ENCODE data around the gene SCGB3A1.

SCGB3A1 gene

DNA sequence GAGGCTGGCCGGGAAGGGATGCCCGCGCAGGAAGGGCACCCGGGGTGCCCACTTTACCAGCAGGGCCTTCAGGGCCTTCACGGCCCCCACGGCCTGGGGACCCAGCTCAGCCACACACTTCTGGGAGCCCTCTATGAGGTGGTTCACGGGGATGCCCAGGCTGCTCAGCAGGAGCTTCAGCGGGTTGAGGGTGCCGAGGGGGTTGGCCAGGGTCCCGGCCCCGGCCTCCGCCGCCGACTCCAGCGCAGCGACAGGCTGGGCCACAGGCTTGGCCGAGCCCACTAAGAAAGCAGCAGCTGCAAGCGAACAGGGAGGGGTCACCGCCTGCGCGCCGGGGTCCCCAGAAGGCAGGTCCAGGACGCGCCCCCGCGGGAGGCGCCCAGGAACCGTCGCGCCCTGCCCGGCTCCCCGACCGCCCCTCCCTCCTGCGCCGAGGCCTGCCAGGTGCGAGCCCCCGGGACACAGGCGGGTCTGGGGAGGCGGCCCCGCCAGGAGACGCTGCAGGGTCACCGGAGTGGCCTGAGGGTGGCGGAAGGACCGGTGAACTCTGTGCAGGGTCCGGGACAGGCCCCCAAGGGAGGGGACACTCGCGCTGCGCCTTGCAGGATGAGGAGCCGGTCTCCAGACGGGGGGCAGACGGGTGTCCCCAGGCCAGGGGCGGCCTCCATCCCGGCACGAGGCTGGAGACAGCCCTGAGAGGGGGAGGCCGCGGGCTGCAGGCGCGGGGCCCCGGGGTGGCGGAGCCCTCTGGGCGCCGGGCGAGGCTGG is 572 bp downstream of the SCGB3A1 start:
- peaks cover 5% of the 10 kb centered on the region for H3K4me1 Mint-ChIP-seq
- H3K9me3 Mint-ChIP-seq: peaks cover 4% of the 10 kb centered on the region
- no peak overlapping the region for H3K27ac Mint-ChIP-seq
- no peak overlapping the region for H3K4me3 Mint-ChIP-seq
- ATAC-seq: no peak
- H3K27me3 Mint-ChIP-seq: peaks cover 43% of the 10 kb centered on the region
- H3K36me3 Mint-ChIP-seq: no peaks in the 10 kb centered on the region

DNA sequence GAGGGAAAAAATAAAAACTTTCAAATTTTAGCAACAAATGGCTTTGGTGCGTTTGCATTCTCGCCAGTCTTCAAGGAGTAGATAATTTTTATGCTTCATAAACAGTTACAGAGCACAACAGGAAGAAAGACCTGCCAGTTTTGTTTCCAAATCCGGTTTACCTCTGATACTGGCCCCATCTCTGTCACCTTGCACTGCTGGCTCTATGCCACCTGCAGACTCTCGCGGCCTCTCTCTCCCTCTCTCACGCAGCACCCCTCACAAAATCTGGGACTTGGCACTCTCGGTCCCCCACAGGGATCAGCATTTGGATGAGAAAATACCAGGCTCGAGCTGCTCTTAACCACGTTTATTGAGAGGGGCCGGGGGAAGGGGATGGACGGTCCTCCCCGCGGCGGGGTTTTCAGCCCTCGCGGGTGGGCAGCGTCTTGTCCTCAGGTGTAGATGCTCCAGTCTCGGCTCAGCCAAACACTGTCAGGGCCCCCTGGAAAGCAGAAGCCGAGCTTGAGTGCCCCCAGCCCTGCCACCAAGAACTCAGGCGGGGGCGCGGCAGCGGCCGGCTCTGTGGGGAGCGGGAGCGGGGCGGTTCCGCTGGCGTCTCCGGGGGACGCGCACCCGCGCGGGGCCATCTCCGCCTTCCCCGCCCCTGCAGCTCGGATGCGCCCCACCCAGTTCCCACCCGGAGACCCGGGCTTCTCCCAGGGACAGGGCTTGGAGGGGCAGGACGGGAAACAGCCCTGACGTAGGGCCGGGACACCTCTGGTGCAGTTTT is 1.3 kb downstream of the SCGB3A1 start:
- Mint-ChIP-seq H3K9me3 (peaks cover 2% of the 10 kb centered on the region), H3K4me3 (no peak overlapping the region), H3K36me3 (no peaks in the 10 kb centered on the region), H3K4me1 (peaks cover 5% of the 10 kb centered on the region), H3K27ac (no peak overlapping the region), H3K27me3 (peaks cover 43% of the 10 kb centered on the region)
- ATAC-seq: no peak

DNA sequence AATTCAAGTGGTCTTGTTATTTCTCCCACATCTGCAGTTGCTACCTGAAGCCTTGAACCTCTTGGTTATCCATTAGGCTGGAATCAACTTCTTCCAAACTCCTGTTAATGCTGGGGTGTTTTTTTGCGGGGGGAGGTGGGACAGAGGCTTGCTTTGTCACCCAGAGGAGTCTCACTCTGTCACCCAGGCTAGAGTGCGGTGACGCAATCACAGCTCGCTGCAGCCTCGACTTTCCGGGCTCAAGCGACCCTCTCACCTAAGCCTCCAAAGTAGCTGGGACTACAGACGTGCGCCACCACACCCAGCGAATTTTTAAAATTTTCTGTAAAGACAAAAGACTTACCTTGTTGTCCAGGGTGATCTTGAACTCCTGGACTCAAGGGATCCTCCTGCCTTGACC is 4.4 kb downstream of the SCGB3A1 start:
- Mint-ChIP-seq H3K4me3 (no peak overlapping the region), H3K4me1 (peaks cover under 1% of the 10 kb centered on the region), H3K9me3 (no peaks in the 10 kb centered on the region), H3K27ac (no peak overlapping the region), H3K27me3 (peaks cover 17% of the 10 kb centered on the region), H3K36me3 (no peaks in the 10 kb centered on the region)
- no peak for ATAC-seq

DNA sequence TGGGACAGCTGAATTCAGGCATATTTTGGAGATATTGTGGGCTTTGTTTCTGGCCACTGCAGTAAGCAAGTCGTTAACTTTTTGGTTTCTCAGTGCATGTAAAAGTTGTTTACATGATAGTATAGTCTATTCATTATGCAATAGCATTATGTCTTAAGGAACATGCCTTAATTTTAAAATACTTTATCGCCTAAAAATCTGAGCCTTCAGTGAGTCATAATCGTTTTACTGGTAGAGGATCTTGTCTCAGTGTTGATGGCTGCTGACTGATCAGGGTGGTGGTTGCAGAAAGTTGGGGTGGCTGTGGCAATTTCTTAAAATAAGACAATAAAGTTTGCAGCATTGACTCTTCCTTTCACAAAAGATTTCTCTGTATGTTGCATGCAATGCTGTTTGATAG is 5.1 kb downstream of the SCGB3A1 start:
- peaks cover 15% of the 10 kb centered on the region for H3K27me3 Mint-ChIP-seq
- H3K36me3 Mint-ChIP-seq: no peaks in the 10 kb centered on the region
- no peaks in the 10 kb centered on the region for H3K9me3 Mint-ChIP-seq
- H3K4me1 Mint-ChIP-seq: no peaks in the 10 kb centered on the region
- H3K4me3 Mint-ChIP-seq: no peak overlapping the region
- H3K27ac Mint-ChIP-seq: no peak overlapping the region
- no peak for ATAC-seq

DNA sequence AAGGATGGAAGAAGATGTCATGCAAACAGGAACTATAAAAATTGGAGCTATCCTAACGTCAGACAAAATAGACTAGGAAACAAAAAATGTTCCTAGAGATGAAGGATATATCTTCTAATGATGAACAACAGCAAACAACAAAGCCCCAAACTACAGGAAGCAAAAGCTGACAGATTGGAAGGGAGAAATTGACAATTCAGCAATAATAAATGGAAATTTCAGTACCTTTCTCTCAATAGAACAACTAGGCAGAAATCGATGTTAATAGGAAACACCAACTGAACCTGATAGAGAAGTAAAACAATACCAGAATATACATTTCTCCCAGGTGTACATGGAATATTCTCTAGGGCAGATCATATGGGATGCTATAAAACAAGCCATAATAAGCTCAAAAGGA is 7.6 kb downstream of the SCGB3A1 start:
- no peak overlapping the region for H3K4me3 Mint-ChIP-seq
- no peak for ATAC-seq

DNA sequence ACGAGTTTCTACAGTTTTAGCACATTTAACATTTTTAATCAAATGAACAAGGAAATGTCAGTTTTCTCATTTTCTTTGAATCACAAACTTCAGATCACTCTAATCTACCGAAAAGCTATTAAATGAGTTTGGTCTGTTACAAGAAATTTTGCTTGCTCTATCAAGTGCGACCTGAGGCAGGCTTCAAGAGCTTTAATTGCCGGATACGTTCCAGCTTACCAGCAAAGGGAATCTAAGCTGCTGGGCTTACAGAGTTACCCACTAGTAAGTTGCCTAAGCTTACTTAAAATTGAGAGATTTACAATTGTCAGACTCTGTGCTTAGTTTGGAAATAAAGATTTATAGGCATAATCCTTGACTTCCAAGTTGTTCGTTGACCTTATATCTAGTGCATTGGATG is 10.6 kb downstream of the SCGB3A1 start:
- no peak overlapping the region for H3K4me3 Mint-ChIP-seq
- H3K27me3 Mint-ChIP-seq: no peaks in the 10 kb centered on the region
- H3K36me3 Mint-ChIP-seq: peaks cover 30% of the 10 kb centered on the region
- H3K27ac Mint-ChIP-seq: no peak overlapping the region
- no peaks in the 10 kb centered on the region for H3K9me3 Mint-ChIP-seq
- ATAC-seq: no peak
- H3K4me1 Mint-ChIP-seq: no peaks in the 10 kb centered on the region

More for the DNA sequence above, 7.6 kb downstream of the SCGB3A1 start:
- H3K36me3 Mint-ChIP-seq: no peaks in the 10 kb centered on the region
- H3K27ac Mint-ChIP-seq: no peak overlapping the region
- H3K9me3 Mint-ChIP-seq: no peaks in the 10 kb centered on the region
- no peaks in the 10 kb centered on the region for H3K4me1 Mint-ChIP-seq
- peaks cover under 1% of the 10 kb centered on the region for H3K27me3 Mint-ChIP-seq

DNA sequence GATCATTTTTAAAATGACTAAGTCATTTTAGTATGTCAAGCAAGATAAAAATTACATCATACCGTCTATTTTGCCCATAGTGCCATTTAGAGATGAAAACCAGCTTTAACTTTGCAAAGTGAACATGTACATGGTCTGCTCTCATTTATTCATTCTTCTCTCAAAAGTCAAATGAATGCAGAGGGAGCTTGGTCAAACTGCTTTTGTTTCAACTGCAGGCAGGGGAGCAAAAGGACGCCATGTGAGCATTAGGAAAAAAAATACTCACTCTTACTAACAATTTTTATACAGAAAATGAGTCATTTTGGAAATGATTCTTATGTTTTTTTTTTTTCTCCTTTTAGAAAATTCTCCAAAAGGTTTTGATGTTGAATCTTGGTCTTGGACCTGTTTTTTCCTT is 15.7 kb downstream of the SCGB3A1 start:
- no peak for ATAC-seq
- no peaks in the 10 kb centered on the region for H3K27me3 Mint-ChIP-seq
- H3K27ac Mint-ChIP-seq: no peak overlapping the region
- no peak overlapping the region for H3K4me3 Mint-ChIP-seq
- peaks cover 62% of the 10 kb centered on the region for H3K36me3 Mint-ChIP-seq
- no peaks in the 10 kb centered on the region for H3K9me3 Mint-ChIP-seq
- H3K4me1 Mint-ChIP-seq: no peaks in the 10 kb centered on the region

DNA sequence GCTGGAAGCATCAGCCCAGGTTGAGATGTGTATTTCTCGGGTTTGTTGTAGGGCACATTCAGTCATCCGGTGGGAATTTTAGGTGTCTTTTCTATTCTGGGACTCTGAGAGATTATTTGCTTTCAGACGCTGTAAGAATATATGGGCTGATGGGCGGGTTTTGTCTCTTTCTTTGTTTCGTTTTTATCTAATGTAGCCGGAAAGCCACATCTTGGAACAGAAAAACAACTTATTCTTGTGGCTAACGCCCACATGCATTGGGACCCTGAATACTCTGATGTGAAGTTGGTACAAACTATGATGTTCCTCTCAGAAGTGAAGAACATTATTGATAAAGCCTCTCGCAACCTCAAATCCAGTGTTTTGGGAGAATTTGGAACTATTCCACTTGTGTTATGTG is 22.4 kb downstream of the SCGB3A1 start:
- Mint-ChIP-seq H3K4me3 (no peak overlapping the region), H3K36me3 (peaks cover 71% of the 10 kb centered on the region), H3K4me1 (no peaks in the 10 kb centered on the region), H3K27me3 (no peaks in the 10 kb centered on the region), H3K9me3 (no peaks in the 10 kb centered on the region), H3K27ac (no peak overlapping the region)
- no peak for ATAC-seq

DNA sequence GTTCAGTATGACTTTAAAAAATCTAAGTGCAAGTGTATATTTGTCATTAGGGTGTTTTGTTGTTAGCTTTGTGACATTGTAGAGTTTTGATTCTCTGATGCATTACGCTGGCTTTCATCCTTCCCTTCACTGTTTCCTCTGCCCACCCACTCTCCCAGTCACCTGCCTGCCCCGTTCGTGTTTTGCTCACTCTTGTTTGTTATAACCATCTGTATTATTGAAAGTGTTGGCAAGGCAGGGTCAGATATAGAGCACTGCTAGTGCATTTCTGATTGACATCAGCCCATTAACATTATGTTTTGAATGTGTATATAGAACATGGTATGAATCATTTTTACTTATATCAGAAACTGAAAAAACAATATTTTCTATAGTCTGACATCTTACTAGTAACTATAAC is 27.3 kb downstream of the SCGB3A1 start:
- Mint-ChIP-seq H3K4me3 (no peak overlapping the region), H3K27ac (no peak overlapping the region)
- no peak for ATAC-seq

DNA sequence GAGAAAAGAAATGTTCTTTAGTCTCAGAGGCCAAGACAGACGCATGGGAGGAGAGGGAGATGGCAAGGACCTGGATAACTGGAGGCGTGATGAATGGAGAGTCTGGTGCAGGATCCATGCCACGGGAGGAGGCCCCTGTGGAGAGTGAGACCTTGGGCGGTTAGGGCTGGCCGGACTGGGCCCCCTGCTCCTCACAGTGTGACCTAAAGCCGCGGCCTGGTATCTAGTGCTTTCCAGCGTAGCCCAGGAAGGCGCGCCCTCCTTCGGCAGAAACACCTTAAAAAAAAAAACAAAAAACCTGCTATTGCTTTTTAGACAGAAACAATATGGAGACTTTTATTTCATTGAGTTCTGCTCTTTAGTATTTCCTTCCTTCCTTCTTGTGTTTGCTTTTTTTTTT is 33.1 kb downstream of the SCGB3A1 start:
- no peak overlapping the region for H3K27ac Mint-ChIP-seq
- ATAC-seq: no peak
- H3K4me1 Mint-ChIP-seq: peaks cover 6% of the 10 kb centered on the region
- peaks cover 85% of the 10 kb centered on the region for H3K36me3 Mint-ChIP-seq
- H3K9me3 Mint-ChIP-seq: peaks cover 3% of the 10 kb centered on the region
- H3K27me3 Mint-ChIP-seq: no peaks in the 10 kb centered on the region
- H3K4me3 Mint-ChIP-seq: no peak overlapping the region

More for the DNA sequence above, 27.3 kb downstream of the SCGB3A1 start:
- H3K36me3 Mint-ChIP-seq: peaks cover 82% of the 10 kb centered on the region
- peaks cover 3% of the 10 kb centered on the region for H3K9me3 Mint-ChIP-seq
- no peaks in the 10 kb centered on the region for H3K27me3 Mint-ChIP-seq
- H3K4me1 Mint-ChIP-seq: peaks cover 6% of the 10 kb centered on the region

DNA sequence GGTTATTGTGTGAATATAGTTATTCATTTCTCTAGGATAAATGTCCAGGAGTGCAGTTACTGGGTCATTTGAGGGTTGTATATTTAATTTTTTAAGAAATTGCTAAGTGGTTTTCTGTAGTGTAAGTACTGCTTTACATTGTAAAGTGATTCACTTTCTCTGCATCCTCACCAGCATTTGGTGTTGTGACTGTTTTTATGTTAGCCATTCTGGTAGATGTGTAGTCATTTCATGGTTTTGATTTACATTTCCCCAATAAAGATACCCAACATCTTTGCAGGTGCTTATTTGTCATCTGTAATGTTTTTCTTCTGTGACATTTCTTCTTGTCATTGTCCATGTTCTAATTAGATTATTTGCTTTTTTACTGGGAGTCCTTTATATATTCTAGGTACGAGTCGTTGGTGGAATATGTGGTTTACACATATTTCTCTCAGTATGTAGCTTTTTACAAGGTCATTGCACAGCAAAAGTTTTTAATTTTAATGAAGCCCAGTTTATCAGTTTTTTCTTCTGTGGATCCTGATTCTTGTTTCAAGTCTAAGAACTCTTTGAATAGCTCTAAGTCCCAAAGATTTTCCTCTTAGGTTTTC is 34.0 kb downstream of the SCGB3A1 start:
- H3K4me3 Mint-ChIP-seq: no peak overlapping the region
- H3K27me3 Mint-ChIP-seq: no peaks in the 10 kb centered on the region
- no peak for ATAC-seq
- peaks cover 88% of the 10 kb centered on the region for H3K36me3 Mint-ChIP-seq
- H3K4me1 Mint-ChIP-seq: peaks cover 6% of the 10 kb centered on the region
- no peak overlapping the region for H3K27ac Mint-ChIP-seq
- peaks cover 3% of the 10 kb centered on the region for H3K9me3 Mint-ChIP-seq

DNA sequence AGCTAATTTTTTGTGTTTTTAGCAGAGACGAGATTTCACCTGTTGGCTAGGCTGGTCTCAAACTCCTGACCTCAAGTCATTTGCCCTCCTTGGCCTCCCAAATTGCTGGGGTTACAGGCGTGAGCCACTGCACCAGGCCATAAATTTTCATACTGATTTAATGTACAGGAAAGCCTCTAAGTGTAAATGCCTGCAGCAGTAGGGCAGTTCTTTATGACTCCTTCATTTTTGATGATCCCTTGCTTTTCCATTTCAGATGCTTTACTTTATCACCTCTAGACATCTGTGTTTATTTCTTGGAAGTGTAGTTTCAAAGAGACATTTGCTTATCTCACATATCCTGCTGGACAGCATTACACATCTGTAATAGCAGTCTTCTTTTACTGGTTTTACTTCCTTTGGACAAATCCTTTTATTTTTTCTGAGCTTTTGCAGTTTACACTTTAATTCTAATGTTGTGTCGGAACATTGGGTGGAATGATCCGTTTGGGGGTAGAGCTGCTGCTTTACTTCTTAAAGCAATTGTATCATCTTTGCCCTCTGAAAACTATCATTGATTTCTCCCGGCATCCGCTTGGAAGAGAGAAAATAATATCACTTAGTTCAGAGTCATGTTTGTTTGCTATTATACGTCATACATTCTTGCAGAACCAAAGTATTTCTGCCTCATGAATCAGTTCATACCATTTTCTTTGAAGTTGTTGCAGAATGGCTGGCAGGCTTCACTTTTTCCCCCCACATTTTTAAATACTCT is 36.0 kb downstream of the SCGB3A1 start:
- Mint-ChIP-seq H3K4me1 (peaks cover 6% of the 10 kb centered on the region), H3K4me3 (no peak overlapping the region), H3K27ac (no peak overlapping the region), H3K27me3 (no peaks in the 10 kb centered on the region), H3K36me3 (peaks cover 85% of the 10 kb centered on the region), H3K9me3 (no peaks in the 10 kb centered on the region)
- ATAC-seq: no peak

DNA sequence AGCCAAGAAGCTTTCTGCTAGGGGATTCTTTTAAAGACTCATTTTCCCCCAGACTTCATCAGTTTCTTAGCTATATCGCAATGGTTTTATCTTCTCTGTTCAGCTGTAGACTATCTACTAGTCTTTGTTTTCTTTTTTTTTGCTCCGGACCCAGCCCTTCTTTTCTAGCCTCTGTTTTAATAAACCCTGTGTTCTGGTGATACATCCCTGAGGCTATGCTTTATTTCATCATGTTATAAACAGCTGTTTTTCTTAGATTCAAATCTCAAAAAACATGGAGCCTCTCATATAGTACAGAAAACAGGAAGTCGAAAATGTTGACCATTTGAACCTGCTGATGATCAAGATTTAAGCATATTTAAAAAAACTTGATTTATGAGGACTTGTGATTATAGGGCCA is 37.8 kb downstream of the SCGB3A1 start:
- no peak overlapping the region for H3K27ac Mint-ChIP-seq
- no peak for ATAC-seq
- no peaks in the 10 kb centered on the region for H3K9me3 Mint-ChIP-seq
- H3K27me3 Mint-ChIP-seq: no peaks in the 10 kb centered on the region
- no peak overlapping the region for H3K4me3 Mint-ChIP-seq
- H3K36me3 Mint-ChIP-seq: peaks cover 75% of the 10 kb centered on the region
- H3K4me1 Mint-ChIP-seq: peaks cover 1% of the 10 kb centered on the region

DNA sequence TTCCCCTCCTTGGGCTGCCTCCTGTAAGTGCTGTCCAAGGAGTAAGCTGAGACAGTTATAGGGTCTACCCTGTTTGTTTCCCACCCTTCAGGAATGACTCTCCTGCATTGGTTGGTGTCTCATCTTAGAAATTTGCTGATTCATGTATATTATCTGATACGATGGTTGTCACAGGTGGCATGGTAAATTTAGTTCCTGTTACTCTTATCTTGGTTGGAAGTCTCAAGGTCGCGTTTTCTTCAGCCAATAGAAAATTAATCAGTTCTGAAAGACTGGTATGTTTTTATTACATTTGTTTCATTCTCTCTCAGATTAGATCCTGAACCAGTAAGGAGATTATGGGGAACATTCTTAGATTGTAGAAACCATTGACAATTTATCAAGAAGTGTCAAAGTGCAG is 42.7 kb downstream of the SCGB3A1 start:
- no peak overlapping the region for H3K4me3 Mint-ChIP-seq
- H3K9me3 Mint-ChIP-seq: no peaks in the 10 kb centered on the region
- peaks cover 26% of the 10 kb centered on the region for H3K4me1 Mint-ChIP-seq
- no peak for ATAC-seq
- no peaks in the 10 kb centered on the region for H3K27me3 Mint-ChIP-seq
- H3K27ac Mint-ChIP-seq: peak overlapping the region; percentile 68
- peaks cover 68% of the 10 kb centered on the region for H3K36me3 Mint-ChIP-seq

DNA sequence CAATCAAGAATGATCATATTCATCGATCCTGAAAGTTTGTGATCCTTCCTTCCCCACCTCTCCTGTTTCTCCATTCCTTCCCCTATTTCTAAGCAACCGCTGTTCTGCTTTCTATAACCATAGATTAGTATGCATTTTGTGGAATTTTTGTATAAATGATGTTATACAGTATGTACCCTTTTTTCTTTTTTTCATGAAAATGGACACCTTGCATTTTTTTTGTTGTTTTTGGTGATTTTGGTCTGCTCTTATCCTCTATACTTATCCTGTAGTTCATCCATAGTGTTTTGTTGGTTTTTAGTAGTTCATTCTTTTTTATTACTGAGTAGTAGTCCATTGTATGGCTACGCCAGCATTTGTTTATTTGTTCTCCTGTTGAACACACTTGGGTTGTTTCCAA is 46.1 kb downstream of the SCGB3A1 start:
- Mint-ChIP-seq H3K27ac (no peak overlapping the region), H3K4me3 (no peak overlapping the region), H3K9me3 (no peaks in the 10 kb centered on the region), H3K4me1 (peaks cover 26% of the 10 kb centered on the region), H3K27me3 (no peaks in the 10 kb centered on the region), H3K36me3 (peaks cover 54% of the 10 kb centered on the region)
- no peak for ATAC-seq
